H9 (cell line): ENCODE results near the gene PTTG2. TPM values are rescaled to one million over a fixed set of nuclear protein-coding genes. Genes with fewer than 3 reads are reported as not detected.

Source experiments
- DNase-seq: peaks from one replicate; pipeline ENCODE4 v3.0.0-alpha.2; 2017
- H2AFZ ChIP-seq: one replicate; pipeline ENCODE4 v1.6.1; 2013; ENCODE audit warnings: mild to moderate bottlenecking, low read length, control low read depth, moderate library complexity
- H2AK5ac ChIP-seq: 2 replicates; pipeline ENCODE4 v1.6.1; 2013; ENCODE audit warnings: low read length, control low read depth, mixed read lengths; ENCODE audit not compliant: insufficient read length
- H2BK120ac ChIP-seq: one replicate; pipeline ENCODE4 v1.6.1; 2013; ENCODE audit warnings: low read depth, mild to moderate bottlenecking, low read length, control low read depth, inconsistent platforms; ENCODE audit not compliant: poor library complexity, severe bottlenecking
- H2BK12ac ChIP-seq: 2 replicates; pipeline ENCODE4 v1.6.1; 2013; ENCODE audit warnings: low read length, control low read depth, mixed read lengths, low read depth; ENCODE audit not compliant: insufficient read length
- H2BK15ac ChIP-seq: 2 replicates; pipeline ENCODE4 v1.6.1; 2013; ENCODE audit warnings: low read depth, low read length, control low read depth
- H2BK20ac ChIP-seq: one replicate; pipeline ENCODE4 v1.6.1; 2013; ENCODE audit warnings: low read depth, mild to moderate bottlenecking, low read length, control low read depth, inconsistent platforms; ENCODE audit not compliant: poor library complexity, severe bottlenecking
- H2BK5ac ChIP-seq: 2 replicates; pipeline ENCODE4 v1.6.1; 2013; ENCODE audit warnings: low read length, control low read depth, mixed read lengths; ENCODE audit not compliant: insufficient read length
- H3K14ac ChIP-seq: 2 replicates; pipeline ENCODE4 v1.6.1; 2013; ENCODE audit warnings: low read length, control low read depth; ENCODE audit not compliant: insufficient read depth
- H3K18ac ChIP-seq: 2 replicates; pipeline ENCODE4 v1.6.1; 2013; ENCODE audit warnings: low read depth, mild to moderate bottlenecking, mixed read lengths, low read length, control low read depth; ENCODE audit not compliant: insufficient read length
- H3K23ac ChIP-seq: 2 replicates; pipeline ENCODE4 v1.6.1; 2013; ENCODE audit warnings: low read length, control low read depth, mixed read lengths, low read depth; ENCODE audit not compliant: insufficient read length
- H3K23me2 ChIP-seq: 2 replicates; pipeline ENCODE4 v1.6.1; 2013; ENCODE audit warnings: low read depth, mild to moderate bottlenecking, mixed read lengths, low read length, control low read depth; ENCODE audit not compliant: insufficient read length, poor library complexity, severe bottlenecking
- H3K27ac ChIP-seq: 2 replicates; pipeline ENCODE4 v1.5.1; 2013; ENCODE audit warnings: low read length, control low read depth, mixed read lengths, low read depth; ENCODE audit not compliant: insufficient read length
- H3K27me3 ChIP-seq: 2 replicates; pipeline ENCODE4 v1.6.1; 2013; ENCODE audit warnings: low read length, control low read depth, inconsistent platforms; ENCODE audit not compliant: insufficient read depth
- H3K4ac ChIP-seq: 2 replicates; pipeline ENCODE4 v1.6.1; 2013; ENCODE audit warnings: low read depth, mild to moderate bottlenecking, control low read depth, inconsistent platforms, low read length, moderate library complexity
- H3K4me1 ChIP-seq: 2 replicates; pipeline ENCODE4 v1.6.1; 2013; ENCODE audit warnings: low read length, control low read depth, inconsistent platforms; ENCODE audit not compliant: insufficient read depth
- H3K4me2 ChIP-seq: 2 replicates; pipeline ENCODE4 v1.6.1; 2013; ENCODE audit warnings: low read length, control low read depth, mixed read lengths; ENCODE audit not compliant: insufficient read length, insufficient read depth
- H3K56ac ChIP-seq: 2 replicates; pipeline ENCODE4 v1.6.1; 2013; ENCODE audit warnings: low read depth, mild to moderate bottlenecking, mixed read lengths, low read length, control low read depth; ENCODE audit not compliant: insufficient read length
- H3K79me1 ChIP-seq: 2 replicates; pipeline ENCODE4 v1.6.1; 2013; ENCODE audit warnings: low read depth, mild to moderate bottlenecking, moderate library complexity, low read length, control low read depth, inconsistent platforms; ENCODE audit not compliant: insufficient read depth, poor library complexity, severe bottlenecking
- H3K79me2 ChIP-seq: 2 replicates; pipeline ENCODE4 v1.6.1; 2013; ENCODE audit warnings: low read length, control low read depth, inconsistent platforms; ENCODE audit not compliant: insufficient read depth
- H3K9ac ChIP-seq: 2 replicates; pipeline ENCODE4 v1.6.1; 2013; ENCODE audit warnings: low read length, control low read depth, mixed read lengths; ENCODE audit not compliant: insufficient read length; ENCODE audit errors: extremely low read depth
- H3K9me3 ChIP-seq: one replicate; pipeline ENCODE4 v1.6.1; 2013; ENCODE audit warnings: low read depth, low read length, inconsistent platforms; ENCODE audit not compliant: control insufficient read depth
- H3T11ph ChIP-seq: one replicate; pipeline ENCODE4 v1.6.1; 2013; ENCODE audit warnings: mild to moderate bottlenecking, low read length, control low read depth, inconsistent platforms
- H4K20me1 ChIP-seq: one replicate; pipeline ENCODE4 v1.6.1; 2013; ENCODE audit not compliant: control insufficient read depth, insufficient read length, insufficient read depth
- H4K5ac ChIP-seq: 2 replicates; pipeline ENCODE4 v1.6.1; 2013; ENCODE audit warnings: low read depth, mild to moderate bottlenecking, mixed read lengths, low read length, control low read depth; ENCODE audit not compliant: insufficient read length
- H4K8ac ChIP-seq: replicated peaks from 2 replicates; pipeline ENCODE4 v1.6.1; 2013; ENCODE audit warnings: low read length, control low read depth, mixed read lengths, low read depth; ENCODE audit not compliant: insufficient read length
- H4K91ac ChIP-seq: 2 replicates; pipeline ENCODE4 v1.6.1; 2013; ENCODE audit warnings: low read depth, mild to moderate bottlenecking, moderate library complexity, mixed read lengths, low read length, control low read depth; ENCODE audit not compliant: insufficient read length
- H3K27ac Mint-ChIP-seq, 3 experiments: 2 replicates in 2 of 3; 3 replicates in 1 of 3; pipeline ENCODE4 v1.8.0; 2020 to 2021; ENCODE audit warnings: mixed read lengths in 3 of 3, mild to moderate bottlenecking in 1 of 3, moderate library complexity in 1 of 3
- H3K27me3 Mint-ChIP-seq: 2 replicates; pipeline ENCODE4 v1.8.0; 2021; ENCODE audit warnings: low read depth, mild to moderate bottlenecking, moderate library complexity, mixed read lengths
- H3K36me3 Mint-ChIP-seq, 3 experiments: 2 replicates in 2 of 3; 3 replicates in 1 of 3; pipeline ENCODE4 v1.8.0; 2020 to 2021; ENCODE audit warnings: low read depth in 3 of 3, mixed read lengths in 3 of 3; ENCODE audit not compliant: insufficient read depth in 1 of 3
- H3K4me1 Mint-ChIP-seq, 2 experiments: 2 replicates each; pipeline ENCODE4 v1.8.0; 2020; ENCODE audit warnings: mixed read lengths in 2 of 2
- H3K4me3 Mint-ChIP-seq, 2 experiments: 2 replicates in 1 of 2; 3 replicates in 1 of 2; pipeline ENCODE4 v1.8.0; 2020 to 2021; ENCODE audit warnings: mild to moderate bottlenecking in 2 of 2, mixed read lengths in 2 of 2, moderate library complexity in 1 of 2
- H3K9me3 Mint-ChIP-seq, 2 experiments: 2 replicates in 1 of 2; 3 replicates in 1 of 2; pipeline ENCODE4 v1.8.0; 2020; ENCODE audit warnings: mild to moderate bottlenecking in 2 of 2, mixed read lengths in 2 of 2, moderate library complexity in 1 of 2
- WGBS: extraction: QIAGEN DNeasy Blood & Tissue Kit; methylation state at CpG from one replicate; pipeline ENCODE4 v1.1.7; 2013; ENCODE audit warnings: missing lambda C conversion rate, low lambda C conversion rate, mixed read lengths; ENCODE audit not compliant: insufficient read length; ENCODE audit errors: extremely low coverage; 5-methylcytosine and 5-hydroxymethylcytosine counted together
- total RNA-seq: library from RNA; stranded (reverse); gene quantifications from 2 replicates; pipeline ENCODE4 v1.2.1, GENCODE V29; 2021
- TF ChIP-seq, protein P1 (sequence below): fragments of 200-600 bp; sonication (generic); conservative IDR thresholded peaks from 3 replicates; pipeline ENCODE4 v1.8.0; 2021; ENCODE audit warnings: antibody characterized with exemption, mild to moderate bottlenecking

PTTG2 gene
- total RNA-seq, 1 experiment from 2014 or later: not detected

DNA sequence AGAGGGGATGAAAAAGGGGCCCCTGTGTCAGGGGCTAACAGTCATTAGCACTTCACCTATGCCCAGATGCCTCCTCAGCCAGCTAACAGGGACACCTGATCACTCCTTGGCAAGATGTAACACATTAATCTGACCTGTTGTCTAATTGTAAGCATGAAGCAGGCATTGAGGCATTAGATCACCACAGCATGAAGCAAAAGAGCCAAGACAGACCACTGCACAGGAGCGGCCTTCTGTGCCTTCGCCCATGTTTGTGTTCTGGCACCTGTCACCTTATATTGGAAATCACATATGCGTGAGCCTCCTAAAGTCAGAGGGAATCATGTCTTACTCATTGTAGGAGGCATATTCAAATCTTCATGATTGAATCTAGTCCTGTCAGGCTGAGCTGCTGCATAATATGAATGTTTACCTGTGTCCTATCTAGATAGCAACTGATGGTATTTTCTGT is 48.4 kb downstream of the PTTG2 start:
- Mint-ChIP-seq H3K27ac (peak overlapping the region in 1 of 3 experiments; percentile 26; a peak in 2 of 7 replicates), H3K4me1 (peaks cover 30 to 40% of the 10 kb centered on the region in 2 experiments)
- no peak overlapping the region for H2BK5ac ChIP-seq

More for the DNA sequence above, 48.4 kb downstream of the PTTG2 start:
- Histone ChIP-seq H3K27me3 (no peaks in the 10 kb centered on the region), H2BK120ac (no peak overlapping the region), H2BK12ac (no peak overlapping the region), H3K4ac (no peak overlapping the region), H2BK20ac (no peak overlapping the region), H4K91ac (no peak overlapping the region), H3K4me2 (no peak overlapping the region), H3K18ac (no peak overlapping the region), H2AK5ac (no peak overlapping the region), H3T11ph (no peak overlapping the region), H4K5ac (no peak overlapping the region), H3K4me1 (peaks cover 2% of the 10 kb centered on the region; the same call in 1 of the 2 replicates), H3K9ac (no peak overlapping the region), H3K79me2 (peaks cover 4% of the 10 kb centered on the region; the same call in 1 of the 2 replicates), H3K23me2 (no peaks in the 10 kb centered on the region), H3K56ac (no peak overlapping the region), H3K9me3 (no peaks in the 10 kb centered on the region), H3K23ac (no peak overlapping the region), H4K20me1 (no peaks in the 10 kb centered on the region), H3K14ac (no peak overlapping the region), H3K79me1 (no peaks in the 10 kb centered on the region), H4K8ac (no peak overlapping the region), H3K27ac (no peak overlapping the region), H2BK15ac (no peak overlapping the region), H2AFZ (no peak overlapping the region)
- H3K27me3 Mint-ChIP-seq: no peaks in the 10 kb centered on the region
- TF ChIP-seq, protein P1, sequence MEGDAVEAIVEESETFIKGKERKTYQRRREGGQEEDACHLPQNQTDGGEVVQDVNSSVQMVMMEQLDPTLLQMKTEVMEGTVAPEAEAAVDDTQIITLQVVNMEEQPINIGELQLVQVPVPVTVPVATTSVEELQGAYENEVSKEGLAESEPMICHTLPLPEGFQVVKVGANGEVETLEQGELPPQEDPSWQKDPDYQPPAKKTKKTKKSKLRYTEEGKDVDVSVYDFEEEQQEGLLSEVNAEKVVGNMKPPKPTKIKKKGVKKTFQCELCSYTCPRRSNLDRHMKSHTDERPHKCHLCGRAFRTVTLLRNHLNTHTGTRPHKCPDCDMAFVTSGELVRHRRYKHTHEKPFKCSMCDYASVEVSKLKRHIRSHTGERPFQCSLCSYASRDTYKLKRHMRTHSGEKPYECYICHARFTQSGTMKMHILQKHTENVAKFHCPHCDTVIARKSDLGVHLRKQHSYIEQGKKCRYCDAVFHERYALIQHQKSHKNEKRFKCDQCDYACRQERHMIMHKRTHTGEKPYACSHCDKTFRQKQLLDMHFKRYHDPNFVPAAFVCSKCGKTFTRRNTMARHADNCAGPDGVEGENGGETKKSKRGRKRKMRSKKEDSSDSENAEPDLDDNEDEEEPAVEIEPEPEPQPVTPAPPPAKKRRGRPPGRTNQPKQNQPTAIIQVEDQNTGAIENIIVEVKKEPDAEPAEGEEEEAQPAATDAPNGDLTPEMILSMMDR: no peak
- WGBS: no CpG with 5 or more reads among the region's 3 CpGs
- no peaks in the 10 kb centered on the region for H3K9me3 Mint-ChIP-seq
- DNase-seq: no peak
- H3K4me3 Mint-ChIP-seq: no peak overlapping the region
- H3K36me3 Mint-ChIP-seq: no peaks in the 10 kb centered on the region
